Ascending aorta (tissue), 2 donors: ENCODE results near the gene MSLN. TPM values are rescaled to one million over a fixed set of nuclear protein-coding genes. Genes with fewer than 3 reads are reported as not detected.

ENCODE experiments used
- DNase-seq, 2 donors: peaks; one replicate each; pipeline ENCODE4 v3.0.0-alpha.2; 2019; ENCODE audit warnings: low spot score in 2 of 2
- H3K27ac ChIP-seq, 2 donors: fragments of 200-600 bp; sonication (generic); one replicate each; pipeline ENCODE4 v1.5.1; 2016 to 2017; ENCODE audit warnings: mild to moderate bottlenecking in 1 of 2
- H3K27me3 ChIP-seq: fragments of 200-600 bp; sonication (generic); one replicate; pipeline ENCODE4 v1.5.1; 2017
- H3K36me3 ChIP-seq, 2 donors: fragments of 200-600 bp; sonication (generic); one replicate each; pipeline ENCODE4 v1.5.1; 2016
- H3K4me1 ChIP-seq, 2 donors: fragments of 200-600 bp; sonication (generic); one replicate each; pipeline ENCODE4 v1.5.1; 2016 to 2017; ENCODE audit warnings: mild to moderate bottlenecking in 1 of 2
- H3K4me3 ChIP-seq, 2 donors: fragments of 200-600 bp; sonication (generic); one replicate each; pipeline ENCODE4 v1.5.1; 2016 to 2017; ENCODE audit warnings: mild to moderate bottlenecking in 1 of 2
- H3K9me3 ChIP-seq, 2 donors: fragments of 200-600 bp; sonication (generic); one replicate each; pipeline ENCODE4 v1.5.1; 2016
- intact Hi-C: fragments of 100-400 bp; cut with DNase I; formaldehyde crosslinking; loops from one replicate; pipeline ENCODE4 v1.15.1; 2023
- total RNA-seq: library from RNA; depleted of rRNA; stranded (reverse); fragments of >200 nt; gene quantifications from one replicate; pipeline ENCODE4 v1.1.0, GENCODE V29; 2016
- TF ChIP-seq, protein P1 (sequence below), 3 experiments: fragments of 200-600 bp in 2 of 3; fragments of 450-650 bp in 1 of 3; sonication (generic) in 2 of 3; IDR thresholded peaks; one replicate each; pipeline ENCODE4 v1.5.1; 2016 to 2019; ENCODE audit warnings: antibody characterized with exemption in 3 of 3, mild to moderate bottlenecking in 1 of 3, moderate library complexity in 1 of 3

Gene MSLN
- total RNA-seq, 1 donor from 2014 or later: 1.7 TPM

DNA sequence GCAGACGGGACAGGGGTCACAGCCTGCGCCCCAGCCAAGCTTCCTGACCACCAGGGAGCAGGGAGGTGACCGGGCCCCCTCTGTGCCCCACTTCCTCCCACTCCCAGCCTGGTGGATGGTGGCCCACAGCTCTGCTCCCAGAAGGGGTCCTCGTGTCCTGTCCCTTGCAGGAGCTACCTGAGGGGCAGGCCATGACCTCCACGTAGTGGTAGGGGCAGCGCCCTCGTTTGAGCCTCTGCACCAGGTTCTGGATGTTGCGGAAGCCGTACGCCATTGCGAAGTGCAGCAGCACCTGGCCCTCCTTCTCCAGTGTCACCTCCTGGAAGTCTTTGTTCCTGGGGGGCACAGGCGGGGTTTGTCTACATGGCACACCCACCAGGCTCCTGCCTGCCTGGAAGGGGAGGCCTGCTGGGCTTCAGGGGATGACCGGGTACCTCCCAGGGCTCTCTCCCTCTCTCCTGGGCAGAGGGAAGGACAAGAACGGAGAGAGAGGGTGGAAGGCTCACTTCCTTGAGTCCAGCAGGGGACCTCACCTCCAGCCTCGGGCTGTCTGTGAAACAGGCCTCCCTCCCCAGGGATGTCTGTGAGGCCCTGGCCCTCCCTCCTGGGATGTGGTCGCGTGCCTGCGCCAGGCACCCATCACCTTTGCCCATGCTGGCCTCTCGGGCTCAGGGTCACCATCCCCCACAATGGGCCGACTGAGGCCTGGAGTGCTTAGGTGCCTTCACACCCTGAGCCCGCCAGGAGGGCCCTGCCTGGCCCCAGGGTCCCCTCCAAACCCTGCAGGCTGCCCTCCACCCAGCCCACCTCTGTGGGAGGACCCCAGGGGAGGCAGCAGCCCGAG, 29.6 kb upstream of the MSLN start:
- Histone ChIP-seq H3K36me3 (peaks cover 32 to 54% of the 10 kb centered on the region in 2 donors), H3K9me3 (no peaks in the 10 kb centered on the region), H3K4me1 (peaks cover 19 to 22% of the 10 kb centered on the region in 2 donors), H3K27me3 (peaks cover 13% of the 10 kb centered on the region), H3K27ac (no peak overlapping the region), H3K4me3 (no peak overlapping the region)
- intact Hi-C loops: no loop called here
- TF ChIP-seq, protein P1, sequence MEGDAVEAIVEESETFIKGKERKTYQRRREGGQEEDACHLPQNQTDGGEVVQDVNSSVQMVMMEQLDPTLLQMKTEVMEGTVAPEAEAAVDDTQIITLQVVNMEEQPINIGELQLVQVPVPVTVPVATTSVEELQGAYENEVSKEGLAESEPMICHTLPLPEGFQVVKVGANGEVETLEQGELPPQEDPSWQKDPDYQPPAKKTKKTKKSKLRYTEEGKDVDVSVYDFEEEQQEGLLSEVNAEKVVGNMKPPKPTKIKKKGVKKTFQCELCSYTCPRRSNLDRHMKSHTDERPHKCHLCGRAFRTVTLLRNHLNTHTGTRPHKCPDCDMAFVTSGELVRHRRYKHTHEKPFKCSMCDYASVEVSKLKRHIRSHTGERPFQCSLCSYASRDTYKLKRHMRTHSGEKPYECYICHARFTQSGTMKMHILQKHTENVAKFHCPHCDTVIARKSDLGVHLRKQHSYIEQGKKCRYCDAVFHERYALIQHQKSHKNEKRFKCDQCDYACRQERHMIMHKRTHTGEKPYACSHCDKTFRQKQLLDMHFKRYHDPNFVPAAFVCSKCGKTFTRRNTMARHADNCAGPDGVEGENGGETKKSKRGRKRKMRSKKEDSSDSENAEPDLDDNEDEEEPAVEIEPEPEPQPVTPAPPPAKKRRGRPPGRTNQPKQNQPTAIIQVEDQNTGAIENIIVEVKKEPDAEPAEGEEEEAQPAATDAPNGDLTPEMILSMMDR (IDR thresholded peaks at IDR 0.05): no peak
- no peak for DNase-seq

DNA sequence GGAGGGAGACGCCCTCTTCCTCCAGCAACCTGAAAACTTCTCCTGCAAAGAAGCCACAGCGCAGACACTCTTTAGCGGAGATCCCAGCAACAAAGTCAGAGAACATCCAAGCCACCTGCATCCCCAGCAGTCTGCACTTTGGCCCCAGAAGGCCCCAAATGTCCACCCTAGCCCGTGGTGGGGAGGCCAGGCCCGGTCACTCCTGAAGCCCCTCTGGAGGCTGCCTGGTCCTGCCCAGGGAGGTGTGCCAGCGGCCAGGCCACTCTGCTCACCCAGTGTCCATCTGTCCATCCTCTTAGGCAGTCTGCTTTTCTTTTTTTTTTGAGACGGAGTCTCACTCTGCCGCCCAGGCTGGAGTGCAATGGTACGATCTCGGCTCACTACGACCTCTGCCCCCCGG, 28.2 kb upstream of the MSLN start:
- H3K27ac ChIP-seq: no peak overlapping the region
- no peaks in the 10 kb centered on the region for H3K9me3 ChIP-seq
- H3K4me1 ChIP-seq: peaks cover 13 to 14% of the 10 kb centered on the region in 2 donors
- H3K4me3 ChIP-seq: no peak overlapping the region
- intact Hi-C loops: no loop called here
- TF ChIP-seq, protein P1 (IDR thresholded peaks at IDR 0.05): no peak
- peaks cover 10% of the 10 kb centered on the region for H3K27me3 ChIP-seq
- peaks cover 43 to 69% of the 10 kb centered on the region in 2 donors for H3K36me3 ChIP-seq
- no peak for DNase-seq

DNA sequence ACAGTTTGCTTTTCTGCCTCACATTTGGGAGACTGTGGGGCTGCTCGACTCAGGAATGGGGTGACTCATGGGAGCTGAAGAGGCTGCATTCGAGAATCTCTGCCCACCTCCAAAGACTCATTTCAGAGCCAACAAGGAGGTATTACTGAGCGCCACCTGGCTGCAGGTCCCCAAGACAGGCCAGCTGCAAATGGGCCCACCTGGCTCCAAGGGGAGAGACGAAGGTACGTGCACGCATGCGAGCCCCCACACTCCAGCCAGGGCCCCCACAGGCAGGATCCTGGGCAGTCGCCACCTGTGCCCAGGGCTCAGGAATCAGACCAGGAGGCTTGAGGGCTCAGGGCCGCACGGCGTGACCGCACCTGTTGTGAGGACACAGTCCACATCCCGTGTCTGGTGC, 27.6 kb upstream of the MSLN start:
- peaks cover 7 to 8% of the 10 kb centered on the region in 2 donors for H3K4me1 ChIP-seq
- intact Hi-C loops: no loop called here
- H3K4me3 ChIP-seq: no peak overlapping the region
- H3K27ac ChIP-seq: no peak overlapping the region
- H3K27me3 ChIP-seq: peaks cover 4% of the 10 kb centered on the region
- no peaks in the 10 kb centered on the region for H3K9me3 ChIP-seq
- peaks cover 43 to 75% of the 10 kb centered on the region in 2 donors for H3K36me3 ChIP-seq
- TF ChIP-seq, protein P1 (IDR thresholded peaks at IDR 0.05): no peak
- DNase-seq: no peak

DNA sequence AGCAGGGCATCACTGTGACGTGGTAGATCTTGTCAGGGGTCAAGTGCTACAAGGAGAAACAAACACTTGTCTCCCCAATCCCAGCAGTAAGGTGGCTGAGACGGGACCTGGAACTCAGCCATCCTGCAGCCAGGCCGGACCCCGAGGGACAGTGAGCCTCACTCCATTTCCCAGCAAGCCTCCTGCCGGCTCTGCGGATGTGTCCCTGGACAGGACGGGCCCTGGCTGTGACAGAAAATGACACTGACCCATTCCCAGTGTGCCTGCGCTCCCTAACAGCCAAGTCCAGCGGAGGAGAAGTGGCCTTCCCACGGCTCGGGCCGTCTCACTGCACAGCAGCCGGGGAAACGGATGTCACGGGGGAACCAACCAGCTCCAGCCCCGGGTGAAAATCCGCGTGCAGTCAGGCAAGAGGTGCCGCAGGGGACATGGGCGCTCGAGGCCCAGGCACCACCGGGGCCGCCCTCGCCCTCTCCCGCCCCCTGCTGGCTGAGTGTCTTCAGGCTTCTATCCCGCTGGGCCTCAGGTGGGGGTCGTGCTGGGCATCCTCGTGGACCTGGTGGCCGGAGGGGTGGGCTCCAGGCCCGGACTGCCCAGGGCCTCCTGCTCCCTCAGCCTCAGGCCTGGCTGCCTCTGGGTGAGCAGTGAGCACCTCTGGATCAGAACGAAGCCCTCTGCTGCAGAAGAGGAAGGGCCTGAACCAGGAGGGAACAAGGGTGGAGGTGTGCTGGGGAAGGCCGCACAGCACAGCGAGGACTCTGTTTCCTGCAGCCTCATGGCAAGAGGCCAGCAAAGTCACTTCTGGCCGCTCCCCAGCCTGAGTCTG, 26.9 kb upstream of the MSLN start:
- no peak for DNase-seq
- Histone ChIP-seq H3K27me3 (peaks cover under 1% of the 10 kb centered on the region), H3K4me3 (no peak overlapping the region), H3K9me3 (no peaks in the 10 kb centered on the region), H3K27ac (no peak overlapping the region), H3K36me3 (peaks cover 43 to 76% of the 10 kb centered on the region in 2 donors), H3K4me1 (peaks cover under 1 to 2% of the 10 kb centered on the region in 2 donors)
- intact Hi-C loops: no loop called here
- TF ChIP-seq, protein P1 (IDR thresholded peaks at IDR 0.05): peak in 1 of 3 experiments; percentile 13

DNA sequence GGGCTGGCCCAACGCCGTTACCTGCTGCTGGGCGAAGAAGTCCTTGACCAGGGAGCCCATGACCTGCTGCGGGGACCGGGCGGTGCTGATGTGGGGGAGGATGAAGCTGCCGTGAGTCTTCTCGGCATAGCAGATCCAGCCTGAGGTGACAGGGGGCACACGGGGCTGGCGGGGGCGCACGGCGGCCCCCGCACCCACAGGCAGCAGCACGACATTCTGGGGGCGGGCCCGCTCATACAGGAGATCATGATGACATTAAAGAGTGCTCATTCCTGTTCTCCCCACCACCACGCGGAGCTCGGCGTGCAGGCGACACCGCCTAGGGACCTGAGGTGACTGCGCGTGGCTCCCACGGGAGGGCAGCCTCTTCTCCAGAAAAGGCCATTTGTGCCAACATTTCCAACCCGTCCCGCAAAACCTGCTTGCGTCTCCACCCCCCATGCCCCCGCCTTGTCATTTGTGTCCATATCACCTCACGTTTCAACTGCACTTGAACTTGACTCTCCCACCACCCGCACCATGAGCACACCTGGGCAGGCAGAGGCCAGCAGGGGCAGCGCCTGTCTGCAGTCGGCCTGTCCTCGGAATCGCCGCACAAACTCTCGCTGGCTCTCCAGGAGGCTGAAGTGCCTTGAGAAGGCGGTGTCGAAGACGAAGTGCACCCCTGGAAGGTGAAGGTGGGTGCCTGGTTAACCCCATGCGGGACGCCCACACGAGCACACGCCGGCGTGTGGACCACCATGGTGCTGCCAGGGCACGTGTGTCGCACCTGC, 26.1 kb upstream of the MSLN start:
- Histone ChIP-seq H3K27me3 (no peaks in the 10 kb centered on the region), H3K9me3 (no peaks in the 10 kb centered on the region), H3K4me1 (peaks cover 0 to 2% of the 10 kb centered on the region in 2 donors), H3K27ac (no peak overlapping the region), H3K4me3 (no peak overlapping the region), H3K36me3 (peaks cover 43 to 76% of the 10 kb centered on the region in 2 donors)
- TF ChIP-seq, protein P1 (IDR thresholded peaks at IDR 0.05): no peak
- DNase-seq: no peak
- intact Hi-C loops: no loop called here
